ENCODE measurements around the gene ELMO1.

DNA sequence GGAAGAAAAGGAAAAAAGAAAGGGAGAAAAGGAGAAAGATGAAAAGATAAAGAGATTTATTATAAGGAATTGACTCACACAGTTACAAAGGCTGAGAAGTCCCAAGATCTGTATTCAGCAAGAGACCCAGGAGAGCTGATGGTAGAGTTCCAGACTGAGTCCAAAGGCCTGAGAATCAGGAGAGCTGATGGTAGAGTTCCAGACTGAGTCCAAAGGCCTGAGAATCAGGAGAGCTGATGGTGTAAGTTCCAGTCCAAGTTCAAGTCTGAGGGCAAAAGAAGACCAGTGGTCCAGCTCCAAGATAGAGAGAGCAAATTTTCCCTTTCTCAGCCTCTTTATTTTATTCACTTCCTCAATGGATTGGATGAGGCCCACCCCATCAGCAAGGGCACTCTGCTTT, 627.0 kb downstream of the ELMO1 start:
- TF ChIP-seq, protein P1, sequence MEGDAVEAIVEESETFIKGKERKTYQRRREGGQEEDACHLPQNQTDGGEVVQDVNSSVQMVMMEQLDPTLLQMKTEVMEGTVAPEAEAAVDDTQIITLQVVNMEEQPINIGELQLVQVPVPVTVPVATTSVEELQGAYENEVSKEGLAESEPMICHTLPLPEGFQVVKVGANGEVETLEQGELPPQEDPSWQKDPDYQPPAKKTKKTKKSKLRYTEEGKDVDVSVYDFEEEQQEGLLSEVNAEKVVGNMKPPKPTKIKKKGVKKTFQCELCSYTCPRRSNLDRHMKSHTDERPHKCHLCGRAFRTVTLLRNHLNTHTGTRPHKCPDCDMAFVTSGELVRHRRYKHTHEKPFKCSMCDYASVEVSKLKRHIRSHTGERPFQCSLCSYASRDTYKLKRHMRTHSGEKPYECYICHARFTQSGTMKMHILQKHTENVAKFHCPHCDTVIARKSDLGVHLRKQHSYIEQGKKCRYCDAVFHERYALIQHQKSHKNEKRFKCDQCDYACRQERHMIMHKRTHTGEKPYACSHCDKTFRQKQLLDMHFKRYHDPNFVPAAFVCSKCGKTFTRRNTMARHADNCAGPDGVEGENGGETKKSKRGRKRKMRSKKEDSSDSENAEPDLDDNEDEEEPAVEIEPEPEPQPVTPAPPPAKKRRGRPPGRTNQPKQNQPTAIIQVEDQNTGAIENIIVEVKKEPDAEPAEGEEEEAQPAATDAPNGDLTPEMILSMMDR (IDR thresholded peaks at IDR 0.05): no peak
- no peak for TF ChIP-seq POLR2A (IDR thresholded peaks at IDR 0.05)

All from lower leg skin (tissue), 3 donors.